NCI-H2171 treated with DMSO at 0.1 percent for 48 hours (cell line): ENCODE data around the gene KLF3.

Experiments used
- DNase-seq: peaks from one replicate; lab custom pipeline; 2025; lab: John Stamatoyannopoulos, UW

The KLF3 gene

GRCh38 chr4:38674258-38675144 lies 10.5 kb downstream of the KLF3 start:
- no peak for DNase-seq

GRCh38 chr4:38675146-38676121 lies 11.4 kb downstream of the KLF3 start:
- peak; percentile 66 for DNase-seq

DNA sequence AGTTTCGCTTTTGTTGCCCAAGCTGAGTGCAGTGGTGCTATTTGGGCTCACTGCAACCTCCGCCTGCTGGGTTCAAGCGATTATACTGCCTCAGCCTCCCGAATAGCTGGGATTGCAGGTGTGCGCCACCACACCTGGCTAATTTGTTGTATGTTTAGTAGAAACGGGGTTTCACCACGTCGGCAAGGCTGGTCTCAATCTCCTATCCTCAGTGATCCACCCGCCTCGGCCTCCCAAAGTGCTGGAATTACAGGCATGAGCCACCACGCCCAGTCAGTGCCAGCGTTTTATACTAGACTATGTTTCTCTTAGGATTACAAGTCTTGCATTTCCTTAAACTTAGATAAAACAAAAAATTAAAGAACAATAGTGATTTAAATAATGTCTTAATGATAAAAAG lies 13.0 kb downstream of the KLF3 start:
- no peak for DNase-seq

- DNase-seq, result no peak
Observed at GRCh38 chr4:38677441-38677840, 13.4 kb downstream of the KLF3 start.

GRCh38 chr4:38678078-38678477 lies 14.1 kb downstream of the KLF3 start:
- DNase-seq, result no peak

- no peak for DNase-seq
Observed at GRCh38 chr4:38679921-38680320, 15.9 kb downstream of the KLF3 start.

DNA sequence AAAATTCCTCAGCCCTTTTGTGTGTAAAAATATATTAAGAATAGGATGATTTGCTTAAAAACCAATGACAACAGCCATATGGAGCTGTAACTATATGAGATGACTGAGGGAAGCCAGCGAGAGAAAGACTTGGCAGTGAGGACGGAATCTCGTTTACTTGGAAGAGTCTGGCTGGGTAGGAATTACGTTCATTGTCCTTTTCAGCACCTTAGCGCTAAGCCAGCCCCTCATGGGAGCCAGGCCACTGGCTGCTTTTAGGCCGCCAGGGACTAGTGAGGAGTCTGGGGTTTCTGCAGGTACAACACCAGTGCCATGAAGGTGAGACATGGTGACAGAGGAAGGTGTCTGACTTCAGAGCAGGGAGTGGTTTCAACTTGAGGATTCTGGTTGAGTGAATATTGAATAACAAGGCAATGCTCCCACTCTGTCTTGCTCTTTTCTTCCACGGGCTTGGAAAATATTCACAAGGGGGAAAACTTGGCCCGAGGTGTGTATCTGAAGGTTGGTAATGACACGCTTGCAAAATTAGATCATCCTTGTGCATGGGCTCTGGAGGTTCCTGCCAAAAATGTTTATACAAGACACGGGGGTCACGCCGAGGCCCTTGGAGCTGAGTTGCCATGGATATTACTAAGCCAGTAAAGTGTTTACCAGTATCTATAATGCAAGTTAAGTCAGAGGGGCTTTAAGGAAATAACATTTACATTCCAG lies 17.4 kb downstream of the KLF3 start:
- no peak for DNase-seq

DNA sequence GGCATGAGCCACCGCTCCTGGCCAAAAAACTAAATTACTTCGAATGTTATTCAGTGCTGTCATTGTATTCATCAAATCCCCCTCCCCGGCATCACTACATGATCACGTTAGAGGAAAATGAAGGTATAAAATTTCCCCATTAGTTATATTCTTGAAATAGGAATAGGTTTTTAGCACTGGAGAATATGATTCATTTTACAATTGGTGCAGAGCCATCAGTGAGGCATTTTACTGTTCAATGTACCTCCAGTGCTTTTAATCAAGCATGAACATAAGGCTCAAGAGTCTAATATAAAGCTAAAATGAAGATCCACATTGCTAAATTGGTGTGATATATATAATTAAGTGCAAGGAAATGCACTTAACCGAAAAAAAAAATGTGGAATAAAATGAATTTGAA lies 18.3 kb downstream of the KLF3 start:
- DNase-seq, result no peak

GRCh38 chr4:38683276-38683675 lies 19.3 kb downstream of the KLF3 start:
- no peak for DNase-seq

GRCh38 chr4:38684271-38684670 lies 20.3 kb downstream of the KLF3 start:
- no peak for DNase-seq

DNA sequence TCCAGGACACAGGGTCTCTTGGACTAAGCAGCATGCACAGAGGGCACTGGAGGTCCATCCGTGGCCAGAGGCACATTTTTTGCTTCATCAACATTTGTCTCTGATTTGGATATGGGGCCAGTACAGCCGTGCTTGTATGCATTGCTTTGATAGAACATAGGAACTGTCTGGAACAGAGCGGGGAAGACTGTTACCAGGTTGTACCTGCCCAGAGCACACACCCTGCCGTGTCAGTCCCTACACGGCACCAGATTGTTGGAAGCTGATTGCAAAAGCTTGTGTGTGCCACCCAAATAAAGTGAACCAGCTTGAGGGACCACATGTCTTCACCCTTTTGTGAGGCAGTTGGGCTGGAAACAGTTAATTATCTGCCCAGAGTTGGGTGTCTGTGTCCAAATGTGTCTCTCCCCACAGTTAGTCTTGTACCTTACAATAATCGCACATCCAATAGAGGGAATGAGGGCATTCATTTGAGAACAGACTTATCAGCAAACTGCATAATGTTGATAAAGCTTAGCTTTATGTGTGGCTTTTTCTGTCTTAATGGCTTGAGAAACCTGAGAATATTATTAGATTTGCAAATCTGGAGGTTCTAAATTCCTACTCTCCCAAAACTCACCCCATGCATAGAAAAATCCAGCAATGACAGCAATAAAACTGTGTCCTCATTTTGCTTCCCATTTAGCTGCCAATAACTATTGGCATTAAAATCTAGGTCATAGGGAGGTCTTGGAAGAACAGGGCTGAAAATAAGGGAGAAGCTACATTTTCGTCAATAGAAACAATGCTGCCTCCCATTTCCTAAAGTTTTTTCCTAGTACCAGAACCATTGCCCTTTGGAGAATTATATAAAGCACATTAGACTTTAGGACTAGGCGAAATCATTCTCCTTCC lies 21.2 kb downstream of the KLF3 start:
- DNase-seq, result no peak

- DNase-seq, result no peak
Observed at GRCh38 chr4:38686682-38687081, 22.7 kb downstream of the KLF3 start.

GRCh38 chr4:38687571-38688011 lies 23.6 kb downstream of the KLF3 start:
- no peak for DNase-seq

DNA sequence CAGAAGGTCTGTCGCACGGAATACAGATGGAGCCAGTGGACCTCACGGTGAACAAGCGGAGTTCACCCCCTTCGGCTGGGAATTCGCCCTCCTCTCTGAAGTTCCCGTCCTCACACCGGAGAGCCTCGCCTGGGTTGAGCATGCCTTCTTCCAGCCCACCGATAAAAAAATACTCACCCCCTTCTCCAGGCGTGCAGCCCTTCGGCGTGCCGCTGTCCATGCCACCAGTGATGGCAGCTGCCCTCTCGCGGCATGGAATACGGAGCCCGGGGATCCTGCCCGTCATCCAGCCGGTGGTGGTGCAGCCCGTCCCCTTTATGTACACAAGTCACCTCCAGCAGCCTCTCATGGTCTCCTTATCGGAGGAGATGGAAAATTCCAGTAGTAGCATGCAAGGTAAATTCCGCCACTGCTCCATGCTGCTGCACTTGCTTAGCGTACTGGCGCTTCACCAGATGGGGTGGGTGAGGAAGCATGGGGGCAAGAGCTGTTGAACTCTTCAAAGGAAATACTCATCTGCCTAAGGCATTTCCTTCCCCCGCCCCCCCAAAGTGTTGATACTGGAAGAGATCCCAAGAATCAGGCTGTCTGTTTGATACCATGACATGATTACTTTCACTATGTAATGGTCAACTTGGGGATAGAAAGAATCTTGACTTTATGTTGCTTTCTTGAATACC lies 24.8 kb downstream of the KLF3 start:
- DNase-seq, result no peak

DNA sequence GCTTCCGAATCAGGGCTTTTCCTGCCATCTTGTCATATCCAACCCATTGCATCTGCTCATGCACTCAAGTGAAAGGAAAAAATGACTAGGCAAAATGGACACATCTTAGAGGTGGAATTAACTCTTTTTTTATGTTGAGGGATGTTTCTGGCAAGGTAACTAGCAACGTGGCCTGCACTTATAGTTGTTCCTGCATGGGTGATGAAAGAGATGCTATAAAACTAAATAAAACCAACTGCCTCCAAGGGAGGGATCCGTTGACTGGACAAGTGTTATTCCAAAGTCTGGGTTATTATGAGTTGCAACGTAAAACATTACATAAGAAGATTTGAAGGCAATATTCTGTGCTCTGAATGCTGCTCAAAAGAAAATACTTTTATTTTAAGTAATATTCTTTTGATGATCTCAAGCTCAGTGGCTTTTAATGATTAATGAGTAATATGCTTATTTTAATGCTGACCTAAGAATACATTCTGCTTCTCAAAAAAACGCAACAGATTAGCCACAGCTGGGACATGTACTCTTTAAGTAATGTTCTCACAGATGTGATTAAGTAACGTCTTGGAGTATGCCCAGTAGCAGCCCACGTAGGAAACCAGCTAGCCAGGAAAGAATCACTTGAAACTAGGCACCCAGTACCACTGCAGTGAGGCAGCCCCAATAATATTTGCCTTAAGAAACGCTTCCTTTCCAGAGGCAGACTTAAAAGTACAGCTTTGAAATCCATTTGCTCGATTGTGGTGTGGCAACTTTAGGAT lies 27.4 kb downstream of the KLF3 start:
- DNase-seq, result no peak

DNA sequence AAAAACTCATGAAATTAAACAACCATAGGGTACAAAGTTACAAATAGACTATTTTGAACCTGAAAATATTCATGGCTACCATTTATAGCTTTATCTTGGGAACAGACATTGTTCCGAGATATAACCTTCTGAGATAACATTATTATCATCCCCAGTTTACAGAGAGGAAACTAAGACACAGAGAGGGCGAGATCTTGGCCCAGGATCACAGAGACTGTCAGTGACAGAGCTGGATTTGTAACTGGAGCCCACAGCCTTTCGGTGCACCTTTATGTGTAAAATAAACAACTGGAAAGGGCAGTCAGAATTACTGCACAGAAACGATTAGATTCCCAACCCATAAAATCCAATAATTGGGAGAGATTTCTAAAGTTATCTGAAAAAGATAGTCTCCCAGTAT lies 28.4 kb downstream of the KLF3 start:
- no peak for DNase-seq

GRCh38 chr4:38693569-38693968 lies 29.6 kb downstream of the KLF3 start:
- no peak for DNase-seq

GRCh38 chr4:38694330-38694729 lies 30.3 kb downstream of the KLF3 start:
- no peak for DNase-seq

- DNase-seq, result no peak
Observed at GRCh38 chr4:38695809-38696208, 31.8 kb downstream of the KLF3 start.

DNA sequence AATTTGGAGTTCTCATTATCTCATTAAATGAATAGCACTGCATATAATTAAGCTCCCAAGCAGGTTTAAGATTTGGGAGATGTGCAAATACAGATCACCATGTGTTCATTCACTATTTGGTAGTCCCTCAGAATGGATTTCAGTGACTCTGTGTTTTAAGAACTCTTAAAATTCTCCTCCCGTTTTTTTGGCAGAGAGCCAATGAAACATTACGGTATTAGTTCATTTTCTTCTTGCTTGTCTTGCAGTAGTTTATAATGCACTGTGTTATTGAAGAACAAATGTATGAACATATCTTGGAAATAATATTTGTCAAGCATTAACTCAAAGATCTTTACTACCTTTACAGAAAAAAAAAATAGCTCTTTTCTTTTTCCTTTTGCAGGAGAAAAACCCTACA lies 32.7 kb downstream of the KLF3 start:
- DNase-seq, result no peak
